ENCODE results near the gene FMNL1.

FMNL1 gene, protein sequence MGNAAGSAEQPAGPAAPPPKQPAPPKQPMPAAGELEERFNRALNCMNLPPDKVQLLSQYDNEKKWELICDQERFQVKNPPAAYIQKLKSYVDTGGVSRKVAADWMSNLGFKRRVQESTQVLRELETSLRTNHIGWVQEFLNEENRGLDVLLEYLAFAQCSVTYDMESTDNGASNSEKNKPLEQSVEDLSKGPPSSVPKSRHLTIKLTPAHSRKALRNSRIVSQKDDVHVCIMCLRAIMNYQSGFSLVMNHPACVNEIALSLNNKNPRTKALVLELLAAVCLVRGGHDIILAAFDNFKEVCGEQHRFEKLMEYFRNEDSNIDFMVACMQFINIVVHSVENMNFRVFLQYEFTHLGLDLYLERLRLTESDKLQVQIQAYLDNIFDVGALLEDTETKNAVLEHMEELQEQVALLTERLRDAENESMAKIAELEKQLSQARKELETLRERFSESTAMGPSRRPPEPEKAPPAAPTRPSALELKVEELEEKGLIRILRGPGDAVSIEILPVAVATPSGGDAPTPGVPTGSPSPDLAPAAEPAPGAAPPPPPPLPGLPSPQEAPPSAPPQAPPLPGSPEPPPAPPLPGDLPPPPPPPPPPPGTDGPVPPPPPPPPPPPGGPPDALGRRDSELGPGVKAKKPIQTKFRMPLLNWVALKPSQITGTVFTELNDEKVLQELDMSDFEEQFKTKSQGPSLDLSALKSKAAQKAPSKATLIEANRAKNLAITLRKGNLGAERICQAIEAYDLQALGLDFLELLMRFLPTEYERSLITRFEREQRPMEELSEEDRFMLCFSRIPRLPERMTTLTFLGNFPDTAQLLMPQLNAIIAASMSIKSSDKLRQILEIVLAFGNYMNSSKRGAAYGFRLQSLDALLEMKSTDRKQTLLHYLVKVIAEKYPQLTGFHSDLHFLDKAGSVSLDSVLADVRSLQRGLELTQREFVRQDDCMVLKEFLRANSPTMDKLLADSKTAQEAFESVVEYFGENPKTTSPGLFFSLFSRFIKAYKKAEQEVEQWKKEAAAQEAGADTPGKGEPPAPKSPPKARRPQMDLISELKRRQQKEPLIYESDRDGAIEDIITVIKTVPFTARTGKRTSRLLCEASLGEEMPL

GRCh38 chr17:45221081-45222013 lies at the start of gene FMNL1:
FMNL1 (plus strand) TSS chr17:45221885; CDS start chr17:45222125, 240 bp downstream.
- TF ChIP-seq, protein P1, sequence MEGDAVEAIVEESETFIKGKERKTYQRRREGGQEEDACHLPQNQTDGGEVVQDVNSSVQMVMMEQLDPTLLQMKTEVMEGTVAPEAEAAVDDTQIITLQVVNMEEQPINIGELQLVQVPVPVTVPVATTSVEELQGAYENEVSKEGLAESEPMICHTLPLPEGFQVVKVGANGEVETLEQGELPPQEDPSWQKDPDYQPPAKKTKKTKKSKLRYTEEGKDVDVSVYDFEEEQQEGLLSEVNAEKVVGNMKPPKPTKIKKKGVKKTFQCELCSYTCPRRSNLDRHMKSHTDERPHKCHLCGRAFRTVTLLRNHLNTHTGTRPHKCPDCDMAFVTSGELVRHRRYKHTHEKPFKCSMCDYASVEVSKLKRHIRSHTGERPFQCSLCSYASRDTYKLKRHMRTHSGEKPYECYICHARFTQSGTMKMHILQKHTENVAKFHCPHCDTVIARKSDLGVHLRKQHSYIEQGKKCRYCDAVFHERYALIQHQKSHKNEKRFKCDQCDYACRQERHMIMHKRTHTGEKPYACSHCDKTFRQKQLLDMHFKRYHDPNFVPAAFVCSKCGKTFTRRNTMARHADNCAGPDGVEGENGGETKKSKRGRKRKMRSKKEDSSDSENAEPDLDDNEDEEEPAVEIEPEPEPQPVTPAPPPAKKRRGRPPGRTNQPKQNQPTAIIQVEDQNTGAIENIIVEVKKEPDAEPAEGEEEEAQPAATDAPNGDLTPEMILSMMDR (IDR thresholded peaks at IDR 0.05; ENCODE audit: low read length, missing control alignments) = no peak
- no peak for DNase-seq (ENCODE audit: low read depth)
- peak within 1 kb of the TSS; percentile 58 for H3K4me3 ChIP-seq (replicated peaks; ENCODE audit: low read depth, low read length)

GRCh38 chr17:45172232-45172540 lies 49.5 kb upstream of the FMNL1 start:
- DNase-seq (ENCODE audit: low read depth) = no peak
- no peak overlapping the region for H3K4me3 ChIP-seq (replicated peaks; ENCODE audit: low read depth, low read length)
- TF ChIP-seq, protein P1 (IDR thresholded peaks at IDR 0.05; ENCODE audit: low read length, missing control alignments) = no peak

DNA sequence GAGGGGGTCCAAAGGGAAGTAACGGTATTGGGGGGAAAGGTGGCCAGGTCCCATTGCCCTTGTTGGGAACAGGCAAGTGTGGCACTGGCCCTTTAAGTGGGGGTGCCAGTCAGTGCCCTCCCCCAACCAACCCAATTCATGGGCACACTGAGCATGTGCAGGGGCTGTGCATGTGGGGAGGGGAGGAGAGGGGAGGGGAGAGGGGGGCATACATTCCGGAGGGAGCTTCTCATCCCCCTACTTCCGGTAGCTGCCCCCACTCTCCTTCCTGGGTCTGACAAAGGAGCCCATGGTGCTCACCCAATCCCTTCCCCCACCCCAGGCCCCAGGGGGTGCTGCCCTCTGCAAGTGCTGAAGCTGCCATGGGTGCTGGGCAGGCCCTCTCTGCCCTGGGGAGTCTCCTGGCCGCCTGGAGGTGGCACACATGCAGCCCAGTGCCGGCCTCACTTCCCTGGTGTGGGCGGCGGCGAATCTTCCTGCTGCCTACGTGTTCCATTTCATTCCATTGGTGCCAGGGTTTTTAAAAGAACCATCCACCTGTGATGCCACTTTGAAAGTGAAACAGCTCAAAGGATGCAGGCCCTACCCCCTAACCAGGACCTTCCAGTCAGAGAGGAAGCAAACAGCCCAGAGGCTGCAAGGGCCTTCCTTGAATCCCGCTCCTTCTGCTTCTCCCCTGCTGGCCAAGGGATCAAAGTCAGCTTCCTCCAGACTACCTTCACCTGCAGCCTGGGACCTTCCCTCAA lies 49.0 kb upstream of the FMNL1 start:
- TF ChIP-seq, protein P1 (IDR thresholded peaks at IDR 0.05; ENCODE audit: low read length, missing control alignments) = no peak
- H3K4me3 ChIP-seq (replicated peaks; ENCODE audit: low read depth, low read length) = no peak overlapping the region
- DNase-seq (ENCODE audit: low read depth) = peak; percentile 61

DNA sequence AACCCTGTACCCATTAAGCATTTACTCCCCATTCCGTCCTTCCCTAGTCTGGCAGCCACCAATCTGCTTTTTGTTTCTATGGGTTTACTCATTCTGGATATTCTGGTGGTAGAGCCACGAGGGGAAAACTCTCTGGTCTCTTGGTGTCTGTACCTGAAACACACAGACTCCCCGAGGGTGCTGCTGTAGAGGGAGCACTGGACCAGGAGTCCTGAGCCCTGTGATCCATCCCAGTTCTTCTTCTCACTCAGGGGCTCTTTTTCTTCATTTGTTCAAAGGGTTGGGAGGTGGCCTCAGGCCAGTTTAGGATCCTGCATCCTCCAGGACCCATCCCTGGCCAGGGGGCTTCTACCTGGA lies 45.9 kb upstream of the FMNL1 start:
- no peak overlapping the region for H3K4me3 ChIP-seq (replicated peaks; ENCODE audit: low read depth, low read length)
- TF ChIP-seq, protein P1 (IDR thresholded peaks at IDR 0.05; ENCODE audit: low read length, missing control alignments) = no peak
- DNase-seq (ENCODE audit: low read depth) = no peak

GRCh38 chr17:45177563-45177962 lies 44.1 kb upstream of the FMNL1 start:
- TF ChIP-seq, protein P1 (IDR thresholded peaks at IDR 0.05; ENCODE audit: low read length, missing control alignments) = no peak
- no peak for DNase-seq (ENCODE audit: low read depth)
- no peak overlapping the region for H3K4me3 ChIP-seq (replicated peaks; ENCODE audit: low read depth, low read length)

All from fibroblast of pulmonary artery (primary cell).